Calu3 (cell line): ENCODE results near the gene SEC24C. TPM values are rescaled to one million over a fixed set of nuclear protein-coding genes. Genes with fewer than 3 reads are reported as not detected.
A peak's percentile ranks its signal among the peaks of the same experiment; 100 is the strongest.

Experiments
- BruUV-seq: library from RNA; stranded (reverse); fragments of 400-500 nt; replicated peaks from 2 replicates; lab custom pipeline; 2021; lab: Mats Ljungman, UMichigan
- CTCF ChIA-PET: fragments of 300-600 bp; sonication (Branson Sonifier 250); formaldehyde crosslinking; loops from one replicate; lab custom pipeline; 2022; ENCODE audit warnings: antibody characterized with exemption; lab: Charles Lee
- DNase-seq: peaks from one replicate; pipeline ENCODE4 v3.0.0; 2022
- H3K27ac Mint-ChIP-seq: one replicate; pipeline ENCODE4 v1.8.0; 2022; ENCODE audit warnings: mixed read lengths; ENCODE audit not compliant: unreplicated experiment
- H3K27me3 Mint-ChIP-seq: one replicate; pipeline ENCODE4 v1.8.0; 2022; ENCODE audit warnings: mixed read lengths; ENCODE audit not compliant: unreplicated experiment
- H3K36me3 Mint-ChIP-seq: one replicate; pipeline ENCODE4 v1.8.0; 2022; ENCODE audit warnings: mild to moderate bottlenecking, moderate library complexity, mixed read lengths; ENCODE audit not compliant: insufficient read depth, unreplicated experiment
- H3K4me1 Mint-ChIP-seq: one replicate; pipeline ENCODE4 v1.8.0; 2022; ENCODE audit warnings: mild to moderate bottlenecking, low read depth, mixed read lengths; ENCODE audit not compliant: unreplicated experiment
- H3K4me3 Mint-ChIP-seq: one replicate; pipeline ENCODE4 v1.8.0; 2022; ENCODE audit warnings: mild to moderate bottlenecking, low read depth, moderate library complexity, mixed read lengths; ENCODE audit not compliant: unreplicated experiment
- H3K9me3 Mint-ChIP-seq: one replicate; pipeline ENCODE4 v1.8.0; 2022; ENCODE audit warnings: low read depth, mixed read lengths; ENCODE audit not compliant: unreplicated experiment
- CTCF ChIP-seq: fragments of 200-600 bp; IDR thresholded peaks from one replicate; pipeline ENCODE4 v1.8.0; 2022; ENCODE audit warnings: antibody characterized with exemption; ENCODE audit not compliant: unreplicated experiment
- intact Hi-C: fragments of 100-400 bp; cut with micrococcal nuclease; formaldehyde crosslinking; loops from one replicate; pipeline ENCODE4 v1.10.0; 2022; ENCODE audit not compliant: unreplicated experiment
- total RNA-seq: library from RNA; stranded (reverse); gene quantifications from 2 replicates; pipeline ENCODE4 v1.2.3, GENCODE V29; 2022

The SEC24C gene
- total RNA-seq, 1 experiment from 2014 or later = 91.7 TPM

DNA sequence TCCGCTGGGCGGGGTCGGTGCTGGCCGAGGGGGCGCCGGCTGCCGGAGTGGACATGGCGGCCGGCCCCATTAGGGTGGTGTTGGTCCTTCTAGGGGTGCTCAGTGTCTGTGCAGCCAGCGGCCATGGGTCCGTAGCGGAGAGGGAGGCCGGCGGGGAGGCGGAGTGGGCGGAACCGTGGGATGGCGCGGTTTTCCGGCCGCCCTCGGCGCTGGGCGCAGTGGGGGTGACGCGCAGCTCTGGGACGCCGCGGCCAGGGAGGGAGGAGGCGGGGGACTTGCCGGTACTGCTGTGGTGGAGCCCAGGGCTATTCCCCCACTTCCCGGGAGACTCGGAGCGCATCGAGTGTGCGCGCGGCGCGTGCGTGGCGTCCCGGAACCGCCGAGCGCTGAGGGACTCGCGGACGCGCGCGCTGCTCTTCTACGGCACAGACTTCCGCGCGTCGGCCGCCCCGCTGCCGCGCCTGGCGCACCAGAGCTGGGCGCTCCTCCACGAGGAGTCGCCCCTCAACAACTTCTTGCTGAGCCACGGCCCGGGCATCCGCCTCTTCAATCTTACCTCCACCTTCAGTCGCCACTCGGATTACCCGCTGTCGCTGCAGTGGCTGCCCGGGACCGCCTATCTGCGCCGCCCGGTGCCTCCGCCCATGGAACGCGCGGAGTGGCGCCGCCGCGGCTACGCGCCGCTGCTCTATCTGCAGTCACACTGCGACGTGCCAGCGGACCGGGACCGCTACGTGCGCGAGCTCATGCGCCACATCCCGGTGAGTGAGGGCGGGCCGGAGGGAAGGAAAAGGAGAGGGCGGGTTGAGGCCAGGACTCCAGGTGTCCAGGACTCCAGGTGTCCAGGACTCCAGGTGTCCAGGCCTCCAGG, 28.3 kb downstream of the SEC24C start:
- Mint-ChIP-seq H3K27me3 (no peaks in the 10 kb centered on the region), H3K36me3 (peaks cover 67% of the 10 kb centered on the region), H3K27ac (peak overlapping the region; percentile 35), H3K4me3 (peak overlapping the region; percentile 93), H3K9me3 (no peaks in the 10 kb centered on the region), H3K4me1 (peaks cover 24% of the 10 kb centered on the region)
- DNase-seq = peak; percentile 82
- CTCF ChIA-PET = interaction anchor here (0.5 to 3.1 kb wide), 7 partner anchors 9 to 42 kb away, joined by 3 to 14 read pairs (median 4); partner anchors contain the start of gene CHCHD1
- TF ChIP-seq CTCF = no peak
- no TSS peak for BruUV-seq
- intact Hi-C loops = loop anchor here (10.0 kb wide), 1 partner anchor 102 kb away; the partner anchor contains the start of gene CAMK2G

DNA sequence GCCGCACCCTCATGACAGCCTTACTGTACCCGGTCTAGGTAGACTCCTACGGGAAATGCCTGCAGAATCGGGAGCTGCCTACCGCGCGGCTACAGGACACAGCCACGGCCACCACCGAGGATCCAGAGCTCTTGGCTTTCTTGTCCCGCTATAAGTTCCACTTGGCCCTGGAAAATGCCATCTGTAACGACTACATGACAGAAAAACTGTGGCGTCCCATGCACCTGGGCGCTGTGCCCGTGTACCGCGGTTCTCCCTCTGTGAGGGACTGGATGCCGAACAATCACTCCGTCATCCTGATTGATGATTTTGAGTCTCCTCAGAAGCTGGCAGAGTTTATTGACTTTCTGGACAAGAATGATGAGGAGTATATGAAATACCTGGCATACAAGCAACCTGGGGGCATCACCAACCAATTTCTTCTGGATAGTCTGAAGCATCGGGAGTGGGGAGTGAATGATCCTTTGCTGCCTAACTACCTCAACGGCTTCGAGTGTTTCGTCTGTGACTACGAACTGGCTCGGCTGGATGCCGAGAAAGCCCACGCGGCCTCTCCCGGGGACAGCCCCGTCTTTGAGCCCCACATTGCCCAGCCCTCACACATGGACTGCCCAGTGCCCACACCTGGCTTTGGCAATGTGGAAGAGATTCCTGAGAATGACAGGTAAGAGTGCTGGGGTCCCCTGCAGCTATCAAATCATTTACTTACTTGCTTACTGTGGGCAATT, 29.1 kb downstream of the SEC24C start:
- Mint-ChIP-seq H3K9me3 (no peaks in the 10 kb centered on the region), H3K27ac (peak overlapping the region; percentile 35), H3K4me1 (peaks cover 24% of the 10 kb centered on the region), H3K4me3 (peak overlapping the region; percentile 93), H3K27me3 (no peaks in the 10 kb centered on the region), H3K36me3 (peaks cover 61% of the 10 kb centered on the region)
- BruUV-seq = TSS peak; percentile 39
- CTCF ChIA-PET = interaction anchor here (0.5 to 3.1 kb wide), 5 partner anchors 8 to 43 kb away, joined by 4 to 14 read pairs (median 4); partner anchors contain the start of gene CHCHD1
- intact Hi-C loops = loop anchor here (10.0 kb wide), 1 partner anchor 101 kb away; the partner anchor contains the start of gene CAMK2G
- no peak for DNase-seq
- TF ChIP-seq CTCF = no peak

- DNase-seq = peak; percentile 29
- Mint-ChIP-seq H3K4me3 (peak overlapping the region; percentile 93), H3K9me3 (no peaks in the 10 kb centered on the region), H3K27me3 (no peaks in the 10 kb centered on the region), H3K4me1 (peaks cover 25% of the 10 kb centered on the region), H3K36me3 (peaks cover 58% of the 10 kb centered on the region), H3K27ac (peak overlapping the region; percentile 15)
- no peak for TF ChIP-seq CTCF
- BruUV-seq = no TSS peak
- CTCF ChIA-PET = interaction anchor here (1.0 to 2.4 kb wide), 2 partner anchors 44 to 105 kb away, joined by 3 to 8 read pairs; no protein-coding TSS in a partner anchor
- intact Hi-C loops = loop anchor here (10.0 kb wide), 1 partner anchor 100 kb away; the partner anchor contains the start of gene CAMK2G
These were observed 30.5 kb downstream of the SEC24C start for GRCh38 chr10:73774637-73775036.

GRCh38 chr10:73779018-73779417, 34.8 kb downstream of the SEC24C start:
- peaks cover 47% of the 10 kb centered on the region for H3K36me3 Mint-ChIP-seq
- no peak overlapping the region for H3K27ac Mint-ChIP-seq
- peaks cover 44% of the 10 kb centered on the region for H3K4me1 Mint-ChIP-seq
- CTCF ChIA-PET = no interaction called here
- intact Hi-C loops = loop anchor here (10.0 kb wide), 1 partner anchor 96 kb away; the partner anchor contains the start of gene CAMK2G
- BruUV-seq = no TSS peak
- H3K4me3 Mint-ChIP-seq = no peak overlapping the region
- DNase-seq = no peak
- H3K9me3 Mint-ChIP-seq = no peaks in the 10 kb centered on the region
- TF ChIP-seq CTCF = no peak
- H3K27me3 Mint-ChIP-seq = no peaks in the 10 kb centered on the region
